GM13977 (cell line): ENCODE measurements around the gene ANKRD63.

Experiments used
- DNase-seq: peaks from one replicate; pipeline ENCODE4 v3.0.0; 2012; ENCODE audit warnings: low spot score
- in situ Hi-C: fragments of 300-500 bp; cut with MboI; formaldehyde crosslinking; loops from one replicate; pipeline ENCODE4 v1.12.0; 2022; ENCODE audit warnings: low sequenced_read_pairs, low pct_unique_long_range_greater_than_20kb, mixed read lengths, inconsistent platforms; ENCODE audit not compliant: unreplicated experiment
- TF ChIP-seq, protein P1 (sequence below): IDR thresholded peaks from 2 replicates; pipeline ENCODE4 v1.5.1; 2012; ENCODE audit warnings: mild to moderate bottlenecking, control low read depth; ENCODE audit not compliant: insufficient read depth; ENCODE audit errors: extremely low read depth, missing control alignments

ANKRD63 gene

DNA sequence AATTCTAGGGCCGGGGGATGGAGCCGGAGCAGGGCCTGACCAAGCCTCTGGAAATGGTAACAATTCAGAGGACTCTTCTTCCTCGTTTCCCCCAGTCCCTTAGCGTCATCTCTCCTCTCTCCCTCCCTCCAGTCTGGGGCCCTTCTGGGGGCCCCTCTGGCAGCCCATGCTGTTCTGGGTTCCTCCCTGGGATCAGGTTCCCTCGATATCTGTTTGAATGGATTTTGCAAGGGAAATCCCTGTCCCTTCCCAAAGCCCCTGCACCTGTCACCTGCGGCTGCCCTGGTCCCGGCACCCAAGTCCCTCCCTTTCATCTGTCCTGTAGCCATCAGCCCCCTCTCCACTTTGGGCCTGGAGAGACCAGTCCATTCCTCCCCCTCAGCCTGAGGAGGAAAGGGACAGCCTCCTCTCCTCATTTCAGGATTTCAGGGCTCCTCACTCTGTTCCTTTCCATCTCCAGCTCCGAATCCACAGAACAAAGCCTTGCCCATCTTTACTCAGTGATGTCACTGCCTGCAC lies 26.5 kb upstream of the ANKRD63 start:
- TF ChIP-seq, protein P1, sequence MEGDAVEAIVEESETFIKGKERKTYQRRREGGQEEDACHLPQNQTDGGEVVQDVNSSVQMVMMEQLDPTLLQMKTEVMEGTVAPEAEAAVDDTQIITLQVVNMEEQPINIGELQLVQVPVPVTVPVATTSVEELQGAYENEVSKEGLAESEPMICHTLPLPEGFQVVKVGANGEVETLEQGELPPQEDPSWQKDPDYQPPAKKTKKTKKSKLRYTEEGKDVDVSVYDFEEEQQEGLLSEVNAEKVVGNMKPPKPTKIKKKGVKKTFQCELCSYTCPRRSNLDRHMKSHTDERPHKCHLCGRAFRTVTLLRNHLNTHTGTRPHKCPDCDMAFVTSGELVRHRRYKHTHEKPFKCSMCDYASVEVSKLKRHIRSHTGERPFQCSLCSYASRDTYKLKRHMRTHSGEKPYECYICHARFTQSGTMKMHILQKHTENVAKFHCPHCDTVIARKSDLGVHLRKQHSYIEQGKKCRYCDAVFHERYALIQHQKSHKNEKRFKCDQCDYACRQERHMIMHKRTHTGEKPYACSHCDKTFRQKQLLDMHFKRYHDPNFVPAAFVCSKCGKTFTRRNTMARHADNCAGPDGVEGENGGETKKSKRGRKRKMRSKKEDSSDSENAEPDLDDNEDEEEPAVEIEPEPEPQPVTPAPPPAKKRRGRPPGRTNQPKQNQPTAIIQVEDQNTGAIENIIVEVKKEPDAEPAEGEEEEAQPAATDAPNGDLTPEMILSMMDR: no peak
- in situ Hi-C loops: no loop called here

GRCh38 chr15:40307421-40308211 lies 24.8 kb upstream of the ANKRD63 start, which contains the start of gene PLCB2:
TSS of gene PLCB2 (minus strand) at chr15:40307935. CDS start at chr15:40307672, 263 bp downstream.
- in situ Hi-C loops: no loop called here
- TF ChIP-seq, protein P1: peak; percentile 60
- peak; percentile 71 for DNase-seq

More for the DNA sequence above, 26.5 kb upstream of the ANKRD63 start:
- DNase-seq: no peak

DNA sequence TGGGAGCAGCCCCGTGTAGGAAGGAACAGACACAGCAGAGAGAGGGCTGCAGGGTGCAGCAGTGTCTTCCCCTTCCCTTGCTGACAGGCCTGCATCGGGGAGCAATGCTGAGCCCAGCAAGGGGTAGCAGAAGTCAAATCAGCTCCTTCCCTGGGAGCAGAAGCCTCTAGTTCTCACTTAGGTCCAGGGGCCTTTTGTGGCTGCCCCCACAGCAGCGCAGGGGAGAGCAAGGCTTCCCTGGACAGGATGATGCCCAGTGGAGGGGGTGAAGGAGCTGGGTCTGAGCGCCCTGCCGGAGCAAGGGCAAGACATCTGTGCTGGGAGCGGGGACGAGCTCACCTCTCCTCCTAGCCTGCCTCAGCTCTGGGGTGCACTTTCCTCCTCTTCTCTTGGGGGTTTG lies 24.0 kb upstream of the ANKRD63 start:
- TF ChIP-seq, protein P1: no peak
- in situ Hi-C loops: no loop called here
- DNase-seq: no peak

GRCh38 chr15:40306371-40306770 lies 23.5 kb upstream of the ANKRD63 start:
- no peak for DNase-seq
- TF ChIP-seq, protein P1: no peak
- in situ Hi-C loops: no loop called here

GRCh38 chr15:40305281-40305680 lies 22.4 kb upstream of the ANKRD63 start:
- in situ Hi-C loops: no loop called here

GRCh38 chr15:40303576-40303975 lies 20.7 kb upstream of the ANKRD63 start:
- in situ Hi-C loops: no loop called here
- no peak for DNase-seq
- TF ChIP-seq, protein P1: no peak

More at GRCh38 chr15:40305281-40305680, 22.4 kb upstream of the ANKRD63 start:
- TF ChIP-seq, protein P1: no peak
- no peak for DNase-seq
